GM21786 (cell line): ENCODE data around the gene SLC5A1.
"Not testable (repeated sequence)": the region's sequence is repeated elsewhere in the genome, so short reads cannot be mapped to it uniquely, and the experiment has no call there.

Source experiments
- ATAC-seq: cut with Tn5 transposase; IDR thresholded peaks from one replicate; pipeline ENCODE4 v1.9.1; 2021; ENCODE audit not compliant: unreplicated experiment

SLC5A1 gene

GRCh38 chr22:32083814-32084213, 40.8 kb downstream of the SLC5A1 start:
- ATAC-seq = no peak

DNA sequence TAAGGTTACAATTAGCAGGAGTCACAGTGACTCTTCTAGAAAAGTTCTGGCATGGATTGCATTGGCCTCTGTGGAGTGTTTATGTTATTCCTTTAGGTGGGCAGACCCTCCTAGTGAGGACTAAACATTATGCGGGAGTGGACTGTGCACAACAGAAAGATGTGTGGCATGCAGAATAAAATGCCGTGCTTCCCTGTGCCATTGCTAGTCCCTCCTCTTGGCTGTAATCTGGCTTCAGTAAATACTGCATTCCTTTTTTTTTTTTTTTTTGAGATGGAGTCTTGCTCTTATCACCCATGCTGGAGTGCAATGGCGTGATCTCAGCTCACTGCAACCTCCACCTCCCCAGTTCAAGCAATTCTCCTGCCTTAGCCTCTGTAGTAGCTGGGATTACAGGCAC, 45.0 kb downstream of the SLC5A1 start:
- no peak for ATAC-seq

GRCh38 chr22:32097018-32097417, 54.0 kb downstream of the SLC5A1 start:
- no peak for ATAC-seq

DNA sequence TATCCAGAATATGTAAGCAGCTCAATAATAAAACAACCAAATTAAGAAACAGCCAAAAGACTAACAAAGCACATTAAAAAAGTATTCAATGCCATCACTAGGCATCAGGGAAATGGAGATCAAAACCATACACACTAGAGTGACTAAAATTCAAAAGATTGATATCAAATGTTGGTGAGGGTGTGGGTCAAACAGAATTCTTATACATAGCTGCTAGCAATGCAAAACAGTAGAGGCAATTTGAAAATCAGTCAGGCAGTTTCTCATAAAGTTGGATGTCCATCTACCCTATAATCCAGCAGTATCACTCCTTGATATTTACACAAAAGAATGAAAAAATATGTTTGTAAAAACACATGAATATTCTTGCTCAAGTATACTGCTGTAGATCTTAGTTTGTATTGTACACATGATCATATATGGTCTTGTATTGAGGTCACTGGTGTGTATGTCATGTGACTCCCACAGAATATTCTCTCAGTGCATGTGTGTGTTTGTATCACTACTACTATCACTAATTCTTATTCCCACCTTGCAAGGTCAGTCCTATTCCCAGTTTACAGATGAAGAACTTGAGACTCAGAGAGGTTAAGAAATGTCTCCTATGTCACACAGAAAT, 54.9 kb downstream of the SLC5A1 start:
- no peak for ATAC-seq

GRCh38 chr22:32100711-32101110, 57.6 kb downstream of the SLC5A1 start:
- ATAC-seq = no peak

DNA sequence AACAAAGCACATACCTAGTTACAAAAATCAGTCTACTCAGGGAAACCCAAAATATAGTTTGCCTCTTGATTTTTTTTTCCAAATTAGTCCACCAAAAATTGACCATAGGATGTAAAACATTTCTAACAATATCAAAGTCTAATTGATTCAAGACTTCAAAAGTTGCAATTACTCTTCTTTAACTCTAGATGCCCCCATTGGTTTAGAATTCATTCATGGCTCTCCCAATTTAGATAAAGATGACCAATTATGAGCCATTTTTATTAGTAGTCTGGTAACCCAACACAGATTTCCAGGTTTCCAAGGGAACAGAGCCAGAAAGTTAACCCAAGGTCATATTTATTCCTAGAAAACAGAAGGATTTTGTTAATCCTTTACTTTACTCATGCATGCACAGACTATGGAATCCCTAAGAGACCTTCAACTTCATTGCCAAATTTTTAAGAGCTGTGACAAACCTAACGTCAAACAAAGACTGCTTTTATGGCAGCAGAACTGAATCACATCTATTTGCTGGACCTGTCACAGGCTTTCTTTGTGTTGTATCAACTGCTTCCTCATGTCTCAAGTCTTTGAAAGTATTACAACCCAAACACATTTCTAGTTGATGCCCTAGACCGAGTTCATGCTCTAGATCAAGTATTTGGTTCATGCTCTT, 60.7 kb downstream of the SLC5A1 start:
- ATAC-seq = no peak

GRCh38 chr22:32106930-32107329, 63.9 kb downstream of the SLC5A1 start:
- no peak for ATAC-seq

DNA sequence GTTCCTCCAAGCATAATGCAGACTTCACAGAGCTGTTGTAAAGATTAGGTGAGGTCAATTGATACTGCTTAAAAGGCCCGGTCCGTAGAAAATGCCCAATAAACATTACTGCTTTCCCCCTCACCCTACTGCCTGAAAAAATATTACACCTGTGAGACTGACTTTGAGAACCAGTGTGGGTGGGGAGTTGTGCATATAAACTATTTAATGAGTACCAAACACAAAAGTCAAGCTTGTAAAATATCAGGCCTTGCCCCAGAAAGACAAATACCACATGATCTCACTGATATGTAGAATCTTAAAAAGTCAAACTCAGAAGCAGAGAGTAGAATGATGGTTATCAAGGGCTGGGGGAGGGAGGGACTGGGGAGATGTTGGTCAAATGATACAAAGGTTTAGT, 69.3 kb downstream of the SLC5A1 start:
- no peak for ATAC-seq

DNA sequence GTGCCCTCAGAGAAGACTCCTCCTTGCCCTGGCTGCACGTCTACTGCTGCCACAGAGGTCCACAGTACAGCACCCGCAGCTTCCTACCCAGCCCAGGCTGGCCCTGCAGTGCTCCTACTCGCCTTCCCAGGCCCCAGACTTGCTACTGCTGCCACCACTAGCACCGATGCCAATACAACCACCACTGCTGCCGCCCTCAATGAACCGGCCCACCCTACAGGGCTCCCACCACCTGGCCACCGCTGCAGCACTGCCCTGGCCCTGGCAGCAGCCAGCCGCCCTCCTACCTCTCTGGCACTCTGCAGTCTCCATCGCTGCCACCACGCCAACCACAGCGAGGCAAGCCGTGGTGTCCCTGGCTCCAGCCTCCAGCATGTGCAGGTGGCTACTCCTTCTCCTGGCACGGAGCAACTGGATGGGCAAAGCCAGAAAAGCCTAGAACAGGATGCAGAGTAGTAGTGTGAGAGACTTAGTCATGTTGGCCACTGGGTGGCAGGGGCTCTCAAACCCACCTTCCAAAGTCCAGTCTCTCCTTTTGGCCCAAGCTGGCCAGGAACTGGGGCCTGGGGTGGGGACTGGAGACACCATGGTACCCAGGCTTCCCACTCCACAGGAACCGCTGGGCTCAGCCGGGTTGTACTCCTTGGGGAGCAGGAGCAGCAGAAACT, 76.6 kb downstream of the SLC5A1 start:
- no peak for ATAC-seq

GRCh38 chr22:32120603-32121002, 77.5 kb downstream of the SLC5A1 start:
- ATAC-seq = no peak

DNA sequence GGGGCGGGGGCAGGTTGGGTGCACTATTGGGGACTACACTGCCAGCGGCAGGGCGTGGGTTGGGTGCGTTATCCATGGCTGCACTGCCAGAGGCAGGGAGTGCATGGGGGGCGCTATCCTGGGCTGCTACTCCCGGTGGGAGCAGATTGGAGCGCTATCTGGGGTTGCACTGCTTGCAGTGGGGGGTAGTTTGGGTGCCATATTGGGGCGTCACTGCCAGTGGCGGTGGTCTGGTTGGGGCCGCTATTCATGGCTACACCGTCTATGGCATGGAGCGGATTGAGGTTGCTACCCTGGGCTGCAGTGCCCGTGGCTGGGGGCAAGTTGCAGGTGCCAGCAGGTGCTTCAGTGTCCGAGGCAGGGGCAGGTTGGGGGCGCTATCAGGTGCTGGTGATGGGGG, 79.8 kb downstream of the SLC5A1 start:
- ATAC-seq = no peak

DNA sequence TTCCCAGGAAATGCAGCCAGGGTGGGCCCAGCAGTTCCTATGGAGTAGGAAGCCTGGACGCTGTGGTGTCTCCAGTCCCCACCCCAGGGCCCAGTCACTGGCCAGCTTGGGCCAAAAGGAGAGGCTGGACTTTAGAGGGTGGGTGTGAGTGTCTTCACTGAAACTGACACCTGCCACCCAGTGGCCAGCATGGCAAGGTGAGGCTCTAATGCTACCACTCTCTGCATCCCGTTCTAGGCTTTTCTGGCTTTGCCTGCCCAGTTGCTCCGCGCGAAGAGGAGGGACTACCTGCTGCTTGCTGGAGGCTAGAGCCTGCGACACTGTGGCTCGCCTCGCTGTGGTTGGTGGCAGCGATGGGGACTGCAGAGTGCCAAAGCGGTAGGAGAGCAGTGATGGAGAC, 80.6 kb downstream of the SLC5A1 start:
- ATAC-seq = no peak

- ATAC-seq = no peak
Observed at GRCh38 chr22:32127904-32128303, 84.8 kb downstream of the SLC5A1 start.

- no peak for ATAC-seq
Observed at GRCh38 chr22:32130464-32130863, 87.4 kb downstream of the SLC5A1 start.

- no peak for ATAC-seq
Observed at GRCh38 chr22:32132126-32132525, 89.1 kb downstream of the SLC5A1 start.

GRCh38 chr22:32132783-32133182, 89.7 kb downstream of the SLC5A1 start:
- no peak for ATAC-seq

DNA sequence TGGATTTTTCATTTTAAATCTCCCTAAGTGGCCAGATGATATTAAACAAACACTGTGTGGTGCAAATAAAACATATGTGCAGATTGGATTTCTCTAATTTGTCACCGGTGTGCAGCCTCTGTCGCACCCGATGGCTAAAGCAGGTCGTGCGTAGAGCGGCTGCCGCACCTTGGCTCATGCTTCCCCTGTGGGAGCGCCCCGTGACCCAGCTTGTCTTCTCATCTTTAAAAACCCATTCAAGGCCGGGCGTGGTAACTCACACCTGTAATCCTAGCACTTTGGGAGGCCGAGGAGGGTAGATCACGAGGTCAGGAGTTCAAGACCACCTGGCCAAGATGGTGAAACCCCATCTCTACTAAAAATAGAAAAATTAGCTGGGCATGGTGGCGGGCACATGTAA, 91.7 kb downstream of the SLC5A1 start:
- not testable (repeated sequence) for ATAC-seq

- ATAC-seq = not testable (repeated sequence)
Observed at GRCh38 chr22:32135958-32136357, 92.9 kb downstream of the SLC5A1 start.

- ATAC-seq = not testable (repeated sequence)
Observed at GRCh38 chr22:32136881-32137280, 93.8 kb downstream of the SLC5A1 start.

GRCh38 chr22:32137731-32138324, 94.8 kb downstream of the SLC5A1 start:
- ATAC-seq = not testable (repeated sequence)

GRCh38 chr22:32138576-32138975, 95.5 kb downstream of the SLC5A1 start:
- not testable (repeated sequence) for ATAC-seq

- not testable (repeated sequence) for ATAC-seq
Observed at GRCh38 chr22:32140688-32141087, 97.6 kb downstream of the SLC5A1 start.
